GM23338 (cell line): Measurements from ENCODE around the gene HSD11B1. TPM values are rescaled to one million over a fixed set of nuclear protein-coding genes. Genes with fewer than 3 reads are reported as not detected.

Experiments used
- ATAC-seq: fragments of 200-7000 bp; cut with Tn5 transposase; 3 replicates; pipeline ENCODE4 v1.9.1; 2020
- DNase-seq: peaks from one replicate; pipeline ENCODE4 v3.0.0-alpha.2; 2015; ENCODE audit warnings: low spot score
- H2AFZ ChIP-seq: fragments of 200-600 bp; sonication (generic); 2 replicates; pipeline ENCODE4 v1.8.0; 2016; ENCODE audit warnings: antibody characterized with exemption, mild to moderate bottlenecking, moderate library complexity
- H3F3A ChIP-seq: fragments of 200-600 bp; sonication (generic); replicated peaks from 2 replicates; pipeline ENCODE4 v1.8.0; 2017; ENCODE audit warnings: antibody characterized with exemption, mixed run types, low read depth
- H3K27ac ChIP-seq: fragments of 200-600 bp; sonication (generic); 2 replicates; pipeline ENCODE4 v1.6.1; 2016; ENCODE audit warnings: low read depth
- H3K27me3 ChIP-seq: fragments of 200-600 bp; sonication (generic); 2 replicates; pipeline ENCODE4 v1.8.0; 2016; ENCODE audit warnings: mild to moderate bottlenecking, mixed run types, moderate library complexity; ENCODE audit not compliant: insufficient read depth
- H3K36me3 ChIP-seq: fragments of 200-600 bp; sonication (generic); 2 replicates; pipeline ENCODE4 v1.8.0; 2016; ENCODE audit warnings: mild to moderate bottlenecking; ENCODE audit not compliant: insufficient read depth
- H3K4me1 ChIP-seq: fragments of 200-600 bp; sonication (generic); 2 replicates; pipeline ENCODE4 v1.8.0; 2016; ENCODE audit warnings: mild to moderate bottlenecking, moderate library complexity; ENCODE audit not compliant: insufficient read depth
- H3K4me2 ChIP-seq: fragments of 200-600 bp; sonication (generic); 2 replicates; pipeline ENCODE4 v1.7.1; 2017; ENCODE audit warnings: mixed run types
- H3K4me3 ChIP-seq: fragments of 200-600 bp; sonication (generic); 2 replicates; pipeline ENCODE4 v1.6.1; 2016; ENCODE audit warnings: mixed run types
- H3K79me2 ChIP-seq: fragments of 200-600 bp; sonication (generic); replicated peaks from 2 replicates; pipeline ENCODE4 v1.8.0; 2017; ENCODE audit warnings: mild to moderate bottlenecking; ENCODE audit not compliant: insufficient read depth
- H3K9me2 ChIP-seq: fragments of 200-600 bp; sonication (generic); 2 replicates; pipeline ENCODE4 v1.8.0; 2017; ENCODE audit not compliant: insufficient read depth
- H4K20me1 ChIP-seq: fragments of 200-600 bp; sonication (generic); replicated peaks from 2 replicates; pipeline ENCODE4 v1.8.0; 2017; ENCODE audit warnings: mild to moderate bottlenecking; ENCODE audit not compliant: insufficient read depth
- H3K27ac Mint-ChIP-seq: 2 replicates; pipeline ENCODE4 v1.8.0; 2020; ENCODE audit warnings: inconsistent platforms, mild to moderate bottlenecking, moderate library complexity, mixed read lengths
- H3K27me3 Mint-ChIP-seq: 3 replicates; pipeline ENCODE4 v1.8.0; 2022; ENCODE audit warnings: low read depth, mild to moderate bottlenecking, moderate library complexity, mixed read lengths, inconsistent platforms; ENCODE audit not compliant: insufficient read depth, poor library complexity
- H3K36me3 Mint-ChIP-seq: 3 replicates; pipeline ENCODE4 v1.8.0; 2021; ENCODE audit warnings: low read depth, mild to moderate bottlenecking, inconsistent platforms, moderate library complexity, mixed read lengths
- H3K4me1 Mint-ChIP-seq: 3 replicates; pipeline ENCODE4 v1.8.0; 2020; ENCODE audit warnings: mild to moderate bottlenecking, inconsistent platforms, mixed read lengths
- H3K4me3 Mint-ChIP-seq: 3 replicates; pipeline ENCODE4 v1.8.0; 2021; ENCODE audit warnings: moderate library complexity, mild to moderate bottlenecking, inconsistent platforms, mixed read lengths
- H3K9me3 Mint-ChIP-seq: 3 replicates; pipeline ENCODE4 v1.8.0; 2020; ENCODE audit warnings: moderate library complexity, mild to moderate bottlenecking, inconsistent platforms, mixed read lengths
- CREB1 ChIP-seq: fragments of 250-450 bp; sonication (Bioruptor Pico); IDR thresholded peaks from 2 replicates; pipeline ENCODE4 v1.5.0; 2020; ENCODE audit warnings: low read depth, mild to moderate bottlenecking, moderate library complexity
- CTCF ChIP-seq, 2 experiments: fragments of 200-600 bp in 1 of 2; sonication (generic) in 1 of 2; conservative IDR thresholded peaks; 2 replicates each; pipeline versions ENCODE4 v1.5.1 to v1.6.1; 2016 to 2017; ENCODE audit warnings: antibody characterized with exemption in 2 of 2, low read depth in 2 of 2, mild to moderate bottlenecking in 2 of 2, moderate library complexity in 1 of 2
- EZH2 ChIP-seq: fragments of 200-600 bp; sonication (generic); IDR thresholded peaks from one replicate; pipeline ENCODE4 v1.8.0; 2017; ENCODE audit warnings: antibody characterized with exemption, mild to moderate bottlenecking, low read depth; ENCODE audit not compliant: unreplicated experiment
- NANOG ChIP-seq: IDR thresholded peaks from 2 replicates; pipeline ENCODE4 v1.6.1; 2016; ENCODE audit warnings: antibody characterized with exemption, borderline replicate concordance
- POLR2AphosphoS5 ChIP-seq: IDR thresholded peaks from 2 replicates; pipeline ENCODE4 v1.6.1; 2016; ENCODE audit warnings: antibody characterized with exemption, low read depth
- STAT1 ChIP-seq: IDR thresholded peaks from one replicate; pipeline ENCODE4 v1.6.1; 2016; ENCODE audit warnings: antibody characterized with exemption; ENCODE audit not compliant: unreplicated experiment
- ZNF114 ChIP-seq: fragments of 250-450 bp; sonication (Bioruptor Pico); IDR thresholded peaks from 2 replicates; pipeline ENCODE4 v1.5.0; 2020; ENCODE audit warnings: mild to moderate bottlenecking, moderate library complexity
- ZNF331 ChIP-seq: fragments of 250-450 bp; sonication (Bioruptor Pico); IDR thresholded peaks from 2 replicates; pipeline ENCODE4 v1.5.0; 2020; ENCODE audit warnings: low read depth, mild to moderate bottlenecking, moderate library complexity
- ZNF462 ChIP-seq: fragments of 250-450 bp; sonication (Bioruptor Pico); IDR thresholded peaks from 2 replicates; pipeline ENCODE4 v1.5.0; 2020; ENCODE audit warnings: mild to moderate bottlenecking, moderate library complexity
- polyA plus RNA-seq: library from polyadenylated mRNA; unstranded; fragments of >200 nt; fragmentation: Nextera tagmentation; extraction: Ambion mirVana; gene quantifications from 2 replicates; pipeline ENCODE4 v1.2.1, GENCODE V29; 2016
- total RNA-seq: library from RNA; depleted of rRNA; stranded (reverse); fragments of >200 nt; shearing (Covaris generic); gene quantifications from 2 replicates; pipeline ENCODE4 v1.2.3, GENCODE V29; 2014
- TF ChIP-seq, protein P1 (sequence below): IDR thresholded peaks from 2 replicates; pipeline ENCODE4 v1.6.1; 2016; ENCODE audit warnings: antibody characterized with exemption

Gene HSD11B1
- total and polyA plus RNA-seq, 2 experiments from 2014 or later = not detected

DNA sequence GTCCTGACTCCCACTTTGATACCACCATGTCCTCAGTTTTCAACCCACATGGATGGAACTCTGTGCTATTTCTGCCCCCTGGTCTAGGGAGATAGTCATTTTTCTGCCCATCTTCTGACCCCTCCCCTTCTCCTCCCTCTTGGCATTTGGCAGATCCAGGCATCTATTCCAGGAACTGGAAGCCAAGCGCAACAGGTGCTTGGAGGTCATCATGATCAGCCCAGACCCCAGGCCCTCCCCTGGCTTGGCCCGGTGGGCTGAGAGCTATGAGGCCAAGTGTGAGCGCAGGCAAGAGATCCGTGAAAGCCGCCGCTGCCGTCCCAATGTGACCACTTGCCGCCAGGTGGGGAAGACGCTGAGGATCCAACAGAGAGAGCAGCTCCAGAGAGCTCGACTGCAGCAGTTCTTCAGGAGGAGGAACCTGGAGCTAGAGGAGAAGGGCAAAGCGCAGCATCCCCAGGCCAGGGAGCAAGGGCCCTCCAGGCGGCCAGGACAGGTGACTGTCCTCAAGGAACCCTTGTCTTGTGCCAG is 55.2 kb downstream of the HSD11B1 start:
- H3K4me3 Mint-ChIP-seq = no peak overlapping the region
- DNase-seq = peak; percentile 1
- ATAC-seq = no peak
- H3K36me3 ChIP-seq = no peaks in the 10 kb centered on the region
- H2AFZ ChIP-seq = no peak overlapping the region
- H3K9me2 ChIP-seq = 0 out of 2 replicates have a peak, but pooled peaks cover 3% of the 10 kb centered on the region
- H3K79me2 ChIP-seq = no peaks in the 10 kb centered on the region
- no peak overlapping the region for H3K4me2 ChIP-seq
- no peak overlapping the region for H3K4me3 ChIP-seq
- no peaks in the 10 kb centered on the region for H3K4me1 Mint-ChIP-seq
- H3K27ac Mint-ChIP-seq = no peak overlapping the region
- H3K27me3 Mint-ChIP-seq = peaks cover 6% of the 10 kb centered on the region
- TF ChIP-seq ZNF462 (CRISPR knock-in tag) (no peak), NANOG (no peak), CREB1 (no peak), CTCF (conservative IDR thresholded peaks at IDR 0.05; ENCODE audit: low read depth in 2 of 2) (no peak), ZNF331 (CRISPR knock-in tag) (no peak), EZH2 (no peak), ZNF114 (CRISPR knock-in tag) (no peak), STAT1 (no peak), POLR2AphosphoS5 (no peak)
- TF ChIP-seq, protein P1, sequence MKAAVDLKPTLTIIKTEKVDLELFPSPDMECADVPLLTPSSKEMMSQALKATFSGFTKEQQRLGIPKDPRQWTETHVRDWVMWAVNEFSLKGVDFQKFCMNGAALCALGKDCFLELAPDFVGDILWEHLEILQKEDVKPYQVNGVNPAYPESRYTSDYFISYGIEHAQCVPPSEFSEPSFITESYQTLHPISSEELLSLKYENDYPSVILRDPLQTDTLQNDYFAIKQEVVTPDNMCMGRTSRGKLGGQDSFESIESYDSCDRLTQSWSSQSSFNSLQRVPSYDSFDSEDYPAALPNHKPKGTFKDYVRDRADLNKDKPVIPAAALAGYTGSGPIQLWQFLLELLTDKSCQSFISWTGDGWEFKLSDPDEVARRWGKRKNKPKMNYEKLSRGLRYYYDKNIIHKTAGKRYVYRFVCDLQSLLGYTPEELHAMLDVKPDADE = no peak
- no peaks in the 10 kb centered on the region for H3K27me3 ChIP-seq
- no peak overlapping the region for H3K27ac ChIP-seq
- H4K20me1 ChIP-seq = no peaks in the 10 kb centered on the region
- no peaks in the 10 kb centered on the region for H3K9me3 Mint-ChIP-seq
- no peaks in the 10 kb centered on the region for H3K4me1 ChIP-seq
- H3K36me3 Mint-ChIP-seq = no peaks in the 10 kb centered on the region
- H3F3A ChIP-seq = no peaks in the 10 kb centered on the region
